BLaER1 (cell line): ENCODE results near the gene MRPS27.

ENCODE experiments used
- H3K27ac ChIP-seq: shearing (Covaris generic); formaldehyde crosslinking; 2 replicates; pipeline ENCODE4 v1.8.1; 2022
- H3K27me3 ChIP-seq: shearing (Covaris generic); formaldehyde crosslinking; 2 replicates; pipeline ENCODE4 v1.8.1; 2022
- H3K36me3 ChIP-seq: shearing (Covaris generic); formaldehyde crosslinking; 2 replicates; pipeline ENCODE4 v1.8.1; 2022
- H3K4me1 ChIP-seq: shearing (Covaris generic); formaldehyde crosslinking; 2 replicates; pipeline ENCODE4 v1.8.1; 2022
- H3K4me2 ChIP-seq: shearing (Covaris generic); formaldehyde crosslinking; 2 replicates; pipeline ENCODE4 v1.8.1; 2022
- H3K4me3 ChIP-seq: shearing (Covaris generic); formaldehyde crosslinking; 2 replicates; pipeline ENCODE4 v1.8.1; 2022
- H3K9ac ChIP-seq: shearing (Covaris generic); formaldehyde crosslinking; 2 replicates; pipeline ENCODE4 v1.8.1; 2022
- H3K9me3 ChIP-seq: shearing (Covaris generic); formaldehyde crosslinking; 2 replicates; pipeline ENCODE4 v1.8.1; 2022
- H4K20me1 ChIP-seq: shearing (Covaris generic); formaldehyde crosslinking; 2 replicates; pipeline ENCODE4 v1.8.1; 2022
- Cebpa-rat ChIP-seq: shearing (Covaris generic); IDR thresholded peaks from 2 replicates; pipeline ENCODE4 v1.8.1; 2022

Gene MRPS27

GRCh38 chr5:72319976-72320752 is at the start of gene MRPS27, which contains the start of gene PTCD2:
MRPS27 (minus strand) TSS chr5:72320240; CDS start chr5:72320221, 19 bp downstream.
PTCD2 (plus strand) TSS chr5:72320373; CDS start chr5:72320383, 10 bp downstream.
- peaks cover 3% of the 10 kb centered on the region; the same call in 1 of the 2 replicates for H4K20me1 ChIP-seq
- H3K4me2 ChIP-seq = peak within 1 kb of the TSS; percentile 72
- H3K4me3 ChIP-seq = peak within 1 kb of the TSS; percentile 73
- no peaks in the 10 kb centered on the region for H3K9me3 ChIP-seq
- H3K27ac ChIP-seq = peak within 1 kb of the TSS; percentile 77
- H3K4me1 ChIP-seq = peaks cover 25% of the 10 kb centered on the region
- peaks cover 43% of the 10 kb centered on the region for H3K36me3 ChIP-seq
- H3K9ac ChIP-seq = peak within 1 kb of the TSS; percentile 81
- no peak for TF ChIP-seq Cebpa-rat
- no peaks in the 10 kb centered on the region for H3K27me3 ChIP-seq

- H3K9me3 ChIP-seq = peaks cover 18% of the 10 kb centered on the region
- no peaks in the 10 kb centered on the region for H3K27me3 ChIP-seq
- no peak overlapping the region for H3K4me3 ChIP-seq
- H3K4me1 ChIP-seq = peaks cover 91% of the 10 kb centered on the region
- no peaks in the 10 kb centered on the region for H3K36me3 ChIP-seq
- peak overlapping the region; percentile 77 for H3K27ac ChIP-seq
- H3K4me2 ChIP-seq = peak overlapping the region; percentile 81
- no peak for TF ChIP-seq Cebpa-rat
- H4K20me1 ChIP-seq = no peaks in the 10 kb centered on the region
- no peak overlapping the region for H3K9ac ChIP-seq
These were observed 49.7 kb upstream of the MRPS27 start for GRCh38 chr5:72369711-72370110.

- Histone ChIP-seq H3K4me3 (no peak overlapping the region), H3K4me1 (peaks cover 94% of the 10 kb centered on the region), H3K27ac (0 out of 2 replicates have a peak overlapping the region, but pooled peaks have one; percentile 77), H3K27me3 (no peaks in the 10 kb centered on the region), H3K36me3 (no peaks in the 10 kb centered on the region), H4K20me1 (no peaks in the 10 kb centered on the region), H3K4me2 (peak overlapping the region; percentile 81), H3K9me3 (peaks cover 14% of the 10 kb centered on the region), H3K9ac (no peak overlapping the region)
- TF ChIP-seq Cebpa-rat = no peak
These were observed 49.3 kb upstream of the MRPS27 start for GRCh38 chr5:72369301-72369700.

- Histone ChIP-seq H3K27me3 (no peaks in the 10 kb centered on the region), H3K9me3 (peaks cover 12% of the 10 kb centered on the region), H3K36me3 (no peaks in the 10 kb centered on the region), H3K4me2 (peak overlapping the region; percentile 38), H3K27ac (peak overlapping the region; percentile 52), H3K9ac (no peak overlapping the region), H3K4me3 (no peak overlapping the region), H4K20me1 (no peaks in the 10 kb centered on the region), H3K4me1 (peaks cover 94% of the 10 kb centered on the region)
- no peak for TF ChIP-seq Cebpa-rat
These were observed 48.2 kb upstream of the MRPS27 start for GRCh38 chr5:72368271-72368670.

- Histone ChIP-seq H3K27me3 (no peaks in the 10 kb centered on the region), H3K36me3 (peaks cover 13% of the 10 kb centered on the region), H3K27ac (no peak overlapping the region), H3K4me3 (no peak overlapping the region), H3K9ac (no peak overlapping the region), H4K20me1 (no peaks in the 10 kb centered on the region), H3K9me3 (peaks cover 12% of the 10 kb centered on the region), H3K4me1 (peaks cover 76% of the 10 kb centered on the region), H3K4me2 (0 out of 2 replicates have a peak overlapping the region, but pooled peaks have one; percentile 11)
- no peak for TF ChIP-seq Cebpa-rat
These were observed 46.4 kb upstream of the MRPS27 start for GRCh38 chr5:72366324-72366976.

- no peak overlapping the region for H3K9ac ChIP-seq
- H3K9me3 ChIP-seq = peaks cover under 1% of the 10 kb centered on the region; the same call in 1 of the 2 replicates
- TF ChIP-seq Cebpa-rat = no peak
- no peak overlapping the region for H3K27ac ChIP-seq
- H3K4me3 ChIP-seq = no peak overlapping the region
- no peaks in the 10 kb centered on the region for H4K20me1 ChIP-seq
- H3K4me1 ChIP-seq = peaks cover 61% of the 10 kb centered on the region
- H3K36me3 ChIP-seq = peaks cover 24% of the 10 kb centered on the region
- no peak overlapping the region for H3K4me2 ChIP-seq
- no peaks in the 10 kb centered on the region for H3K27me3 ChIP-seq
These were observed 44.9 kb upstream of the MRPS27 start for GRCh38 chr5:72364951-72365350.

GRCh38 chr5:72364171-72364570 is 44.1 kb upstream of the MRPS27 start:
- TF ChIP-seq Cebpa-rat = no peak
- Histone ChIP-seq H3K9me3 (no peaks in the 10 kb centered on the region), H3K4me3 (no peak overlapping the region), H3K36me3 (peaks cover 32% of the 10 kb centered on the region), H4K20me1 (no peaks in the 10 kb centered on the region), H3K27me3 (no peaks in the 10 kb centered on the region), H3K4me1 (peaks cover 53% of the 10 kb centered on the region), H3K9ac (no peak overlapping the region), H3K4me2 (peak overlapping the region; percentile 42), H3K27ac (no peak overlapping the region)

- Histone ChIP-seq H3K4me1 (peaks cover 44% of the 10 kb centered on the region), H3K4me3 (no peak overlapping the region), H3K27ac (no peak overlapping the region), H3K36me3 (peaks cover 40% of the 10 kb centered on the region), H3K4me2 (peak overlapping the region; percentile 42; the same call in 1 of the 2 replicates), H3K9me3 (no peaks in the 10 kb centered on the region), H3K27me3 (no peaks in the 10 kb centered on the region), H3K9ac (no peak overlapping the region), H4K20me1 (no peaks in the 10 kb centered on the region)
- TF ChIP-seq Cebpa-rat = no peak
These were observed 43.2 kb upstream of the MRPS27 start for GRCh38 chr5:72363166-72363802.

GRCh38 chr5:72359886-72360285 is 39.8 kb upstream of the MRPS27 start:
- TF ChIP-seq Cebpa-rat = no peak
- H3K36me3 ChIP-seq = peaks cover 45% of the 10 kb centered on the region
- no peak overlapping the region for H3K4me2 ChIP-seq
- H3K9ac ChIP-seq = no peak overlapping the region
- peaks cover 17% of the 10 kb centered on the region for H3K4me1 ChIP-seq
- H3K27ac ChIP-seq = no peak overlapping the region
- H3K4me3 ChIP-seq = no peak overlapping the region
- no peaks in the 10 kb centered on the region for H3K27me3 ChIP-seq
- no peaks in the 10 kb centered on the region for H4K20me1 ChIP-seq
- no peaks in the 10 kb centered on the region for H3K9me3 ChIP-seq
